Brain microvascular endothelial cell (primary cell): ENCODE results near the gene LCAT.

Experiments used
- DNase-seq: peaks from one replicate; pipeline ENCODE4 v3.0.0-alpha.2; 2020
- H3K27ac ChIP-seq: fragments of 250-450 bp; sonication (Bioruptor Pico); 2 replicates; pipeline ENCODE4 v1.5.1; 2020; ENCODE audit warnings: mild to moderate bottlenecking, moderate library complexity
- H3K27me3 ChIP-seq: fragments of 250-450 bp; sonication (Bioruptor Pico); replicated peaks from 2 replicates; pipeline ENCODE4 v1.5.1; 2020; ENCODE audit warnings: mild to moderate bottlenecking
- H3K36me3 ChIP-seq: fragments of 250-450 bp; sonication (Bioruptor Pico); replicated peaks from 2 replicates; pipeline ENCODE4 v1.5.1; 2020; ENCODE audit warnings: mild to moderate bottlenecking
- H3K4me3 ChIP-seq: 2 replicates; pipeline ENCODE4 v1.5.1; 2011; ENCODE audit warnings: low read depth, mild to moderate bottlenecking, control low read depth, low read length, moderate library complexity
- in situ Hi-C: cut with HindIII; loops from 2 replicates; pipeline ENCODE4 v1.10.0; 2017; ENCODE audit warnings: low sequenced_read_pairs, low pct_ligation_motif_present
- TF ChIP-seq, protein P1 (sequence below): IDR thresholded peaks from 2 replicates; pipeline ENCODE4 v1.5.1; 2011; ENCODE audit warnings: low read depth, mild to moderate bottlenecking, moderate library complexity, low read length, control low read depth, inconsistent platforms; ENCODE audit errors: missing control alignments

Gene LCAT

DNA sequence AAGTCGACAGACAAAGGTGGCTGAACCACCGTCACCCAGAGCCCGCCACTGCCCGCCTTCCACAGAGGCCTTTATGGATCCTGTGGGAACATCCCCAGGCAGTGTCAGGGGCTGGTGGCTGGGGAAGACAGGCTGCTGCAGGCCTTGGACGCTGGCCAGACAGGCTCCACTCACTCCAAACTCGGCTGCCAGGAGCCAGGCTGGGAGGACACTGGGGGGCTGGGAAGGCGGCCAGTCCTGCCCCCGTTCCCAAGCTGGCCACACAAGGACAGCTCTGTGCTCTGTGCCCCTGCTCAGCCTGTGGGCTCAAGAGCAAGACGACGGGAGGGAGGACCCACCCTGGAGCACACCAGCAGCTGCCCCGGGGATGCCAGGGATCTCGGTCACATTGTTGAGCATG lies 7.6 kb upstream of the LCAT start:
- H3K36me3 ChIP-seq = peaks cover 94% of the 10 kb centered on the region
- no peak overlapping the region for H3K4me3 ChIP-seq
- TF ChIP-seq, protein P1, sequence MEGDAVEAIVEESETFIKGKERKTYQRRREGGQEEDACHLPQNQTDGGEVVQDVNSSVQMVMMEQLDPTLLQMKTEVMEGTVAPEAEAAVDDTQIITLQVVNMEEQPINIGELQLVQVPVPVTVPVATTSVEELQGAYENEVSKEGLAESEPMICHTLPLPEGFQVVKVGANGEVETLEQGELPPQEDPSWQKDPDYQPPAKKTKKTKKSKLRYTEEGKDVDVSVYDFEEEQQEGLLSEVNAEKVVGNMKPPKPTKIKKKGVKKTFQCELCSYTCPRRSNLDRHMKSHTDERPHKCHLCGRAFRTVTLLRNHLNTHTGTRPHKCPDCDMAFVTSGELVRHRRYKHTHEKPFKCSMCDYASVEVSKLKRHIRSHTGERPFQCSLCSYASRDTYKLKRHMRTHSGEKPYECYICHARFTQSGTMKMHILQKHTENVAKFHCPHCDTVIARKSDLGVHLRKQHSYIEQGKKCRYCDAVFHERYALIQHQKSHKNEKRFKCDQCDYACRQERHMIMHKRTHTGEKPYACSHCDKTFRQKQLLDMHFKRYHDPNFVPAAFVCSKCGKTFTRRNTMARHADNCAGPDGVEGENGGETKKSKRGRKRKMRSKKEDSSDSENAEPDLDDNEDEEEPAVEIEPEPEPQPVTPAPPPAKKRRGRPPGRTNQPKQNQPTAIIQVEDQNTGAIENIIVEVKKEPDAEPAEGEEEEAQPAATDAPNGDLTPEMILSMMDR = no peak
- H3K27ac ChIP-seq = no peak overlapping the region
- H3K27me3 ChIP-seq = no peaks in the 10 kb centered on the region
- in situ Hi-C loops = no loop called here
- no peak for DNase-seq

DNA sequence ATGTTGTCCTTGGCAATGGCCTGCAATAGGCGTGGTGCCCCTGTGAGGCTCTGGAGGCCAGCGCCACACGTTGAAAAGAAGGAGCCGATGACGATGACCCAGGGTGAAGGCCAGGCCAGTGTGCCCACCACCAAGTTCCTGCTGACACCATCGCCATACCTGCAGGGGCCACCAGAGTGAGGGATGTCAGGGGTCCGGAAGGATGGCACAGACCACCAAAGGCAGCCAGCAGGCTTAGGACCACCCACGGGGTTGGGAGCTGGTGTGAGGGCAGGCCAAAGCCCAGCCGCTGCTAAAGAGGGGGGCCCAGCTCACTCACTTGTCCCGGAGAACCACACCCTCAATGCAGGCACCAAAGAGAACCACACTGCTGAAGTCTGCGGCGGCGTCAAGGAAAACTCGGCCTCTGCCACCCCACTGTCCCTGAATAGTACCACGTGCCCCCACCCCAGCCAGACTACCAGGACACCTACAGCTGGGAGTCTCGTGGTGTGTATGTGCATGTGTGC lies 6.5 kb upstream of the LCAT start:
- Histone ChIP-seq H3K27ac (no peak overlapping the region), H3K27me3 (no peaks in the 10 kb centered on the region), H3K4me3 (no peak overlapping the region), H3K36me3 (peaks cover 94% of the 10 kb centered on the region)
- in situ Hi-C loops = no loop called here
- TF ChIP-seq, protein P1 = no peak
- DNase-seq = no peak

DNA sequence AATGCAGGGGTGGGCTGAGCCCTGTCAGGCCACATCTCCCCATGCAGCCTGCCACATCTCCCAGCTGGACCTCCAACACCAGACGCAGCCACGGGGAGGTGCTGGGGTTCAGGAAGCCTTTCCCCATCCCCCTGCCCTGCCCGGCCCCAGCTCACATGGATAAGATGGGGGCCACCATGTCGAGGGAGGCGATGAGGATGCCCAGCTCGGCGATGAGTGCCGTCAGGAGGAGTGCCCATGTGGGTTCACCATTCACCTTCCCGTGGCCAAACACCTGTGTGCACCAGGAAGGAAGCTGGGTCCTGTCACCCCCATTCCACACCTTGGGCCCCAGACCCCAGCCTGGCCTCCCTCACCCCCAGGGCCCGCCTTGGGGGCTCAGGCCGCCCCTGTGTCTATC lies 5.7 kb upstream of the LCAT start:
- Histone ChIP-seq H3K27me3 (no peaks in the 10 kb centered on the region), H3K4me3 (no peak overlapping the region), H3K36me3 (peaks cover 94% of the 10 kb centered on the region), H3K27ac (no peak overlapping the region)
- DNase-seq = no peak
- TF ChIP-seq, protein P1 = no peak
- in situ Hi-C loops = no loop called here

DNA sequence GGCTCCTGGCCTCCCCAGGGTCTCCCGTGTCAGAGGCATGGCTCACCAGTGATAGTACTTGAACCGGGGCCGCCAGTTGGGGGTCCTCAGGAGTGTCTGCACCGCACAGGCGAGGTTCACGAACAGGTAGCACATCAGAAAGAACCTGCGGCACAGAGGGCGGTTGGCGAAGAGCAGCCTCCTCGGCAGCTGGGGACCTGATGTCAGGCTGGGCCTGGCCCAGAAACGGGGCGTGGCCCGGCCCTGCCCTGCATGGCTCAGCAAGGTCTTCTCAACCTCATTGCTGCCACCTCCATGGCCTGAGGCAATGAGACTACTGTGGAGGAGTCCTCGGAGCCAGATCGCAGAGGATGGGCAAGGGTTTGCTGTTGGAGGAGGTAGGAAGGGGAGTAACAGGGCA lies 4.1 kb upstream of the LCAT start:
- Histone ChIP-seq H3K27ac (no peak overlapping the region), H3K27me3 (no peaks in the 10 kb centered on the region), H3K36me3 (peaks cover 93% of the 10 kb centered on the region), H3K4me3 (no peak overlapping the region)
- in situ Hi-C loops = no loop called here
- no peak for DNase-seq
- TF ChIP-seq, protein P1 = no peak

DNA sequence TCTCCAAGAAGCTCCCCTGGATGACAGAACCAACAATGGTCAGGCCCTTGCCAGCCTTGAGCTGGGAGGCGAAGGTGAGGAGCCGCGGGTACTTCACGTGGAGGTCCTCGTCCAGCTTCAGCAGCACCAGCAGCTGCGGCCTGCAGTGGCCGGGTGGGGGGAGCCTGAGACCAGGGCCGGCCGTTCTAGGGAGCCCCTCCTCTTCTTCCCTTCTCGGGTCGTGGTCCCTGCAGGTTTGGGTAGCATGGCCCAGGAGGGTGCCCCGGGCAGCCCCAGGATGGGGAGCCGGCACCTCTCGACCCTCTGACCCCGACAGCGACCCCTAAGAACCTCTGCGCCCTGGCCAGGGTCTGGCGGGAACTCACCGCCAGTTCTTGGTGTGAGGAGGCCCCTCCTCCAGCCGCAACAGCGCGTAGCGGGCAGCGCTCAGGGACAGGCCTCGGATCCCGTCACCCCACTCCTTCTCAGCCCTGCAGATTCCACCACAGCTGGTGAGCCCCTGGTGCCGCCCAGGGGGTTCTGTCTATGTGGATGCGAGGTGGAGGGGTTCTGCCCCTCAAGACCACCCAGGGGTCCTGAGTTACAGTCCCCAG lies 3.1 kb upstream of the LCAT start:
- H3K36me3 ChIP-seq = peaks cover 93% of the 10 kb centered on the region
- TF ChIP-seq, protein P1 = no peak
- no peak overlapping the region for H3K4me3 ChIP-seq
- H3K27ac ChIP-seq = no peak overlapping the region
- in situ Hi-C loops = no loop called here
- no peak for DNase-seq
- no peaks in the 10 kb centered on the region for H3K27me3 ChIP-seq

DNA sequence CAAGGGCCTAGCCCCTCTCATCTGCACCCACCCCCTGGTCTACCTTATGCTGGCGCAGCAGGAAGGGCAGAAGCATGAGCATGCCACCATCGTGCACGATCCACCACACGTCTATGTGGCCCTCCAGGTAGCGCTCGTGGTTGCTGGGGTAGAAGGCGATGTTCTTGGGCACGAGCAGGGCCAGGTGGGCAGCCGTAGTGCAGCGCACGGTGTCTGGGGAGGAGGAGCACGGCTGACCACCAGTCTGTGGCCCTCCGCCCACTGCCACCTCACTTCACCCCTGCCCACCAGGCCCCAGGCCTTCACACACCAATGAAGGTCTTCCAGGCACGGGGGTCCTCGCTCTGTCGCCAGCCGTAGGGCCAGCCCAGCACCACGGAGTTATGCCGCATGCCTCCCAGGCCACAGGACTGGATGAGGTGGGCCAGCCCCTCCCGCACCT lies 2.2 kb upstream of the LCAT start:
- peaks cover 93% of the 10 kb centered on the region for H3K36me3 ChIP-seq
- no peak for DNase-seq
- no peak overlapping the region for H3K4me3 ChIP-seq
- H3K27ac ChIP-seq = no peak overlapping the region
- H3K27me3 ChIP-seq = no peaks in the 10 kb centered on the region
- in situ Hi-C loops = no loop called here
- TF ChIP-seq, protein P1 = no peak
